H54 (cell line): ENCODE data around the gene NOP58.

ENCODE experiments used
- DNase-seq: peaks from one replicate; pipeline ENCODE4 v3.0.0; 2011; ENCODE audit warnings: low spot score, mixed read lengths; ENCODE audit not compliant: insufficient read length
- FAIRE-seq: peaks from 3 replicates; lab custom pipeline; 2011; peaks lifted over from hg19 to GRCh38; lab: Jason Lieb, UNC
- POLR2A ChIP-seq: IDR thresholded peaks from 2 replicates; pipeline ENCODE4 v1.6.1; 2011; ENCODE audit warnings: low read depth, mild to moderate bottlenecking, low read length

Gene NOP58

DNA sequence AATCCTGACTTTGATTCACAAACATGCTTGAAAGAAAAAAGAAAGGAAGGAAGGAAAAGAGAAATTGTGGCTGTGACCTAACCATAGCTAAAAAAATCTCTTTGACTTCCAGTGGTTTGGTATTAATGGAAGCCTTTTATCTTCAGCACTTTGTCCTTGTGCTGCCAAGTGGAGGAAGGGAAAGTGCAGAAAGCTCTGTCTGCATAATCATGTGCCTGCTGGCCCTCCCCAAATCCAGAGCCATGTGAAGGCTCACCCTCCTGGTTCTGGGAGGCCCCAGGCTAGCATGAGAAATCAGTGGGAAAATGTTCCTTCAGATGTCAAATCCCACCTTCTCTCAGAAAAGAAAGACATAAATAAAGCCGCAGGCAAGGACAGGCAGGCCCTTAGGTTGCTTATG is 62.3 kb downstream of the NOP58 start:
- DNase-seq: no peak
- no peak for FAIRE-seq
- TF ChIP-seq POLR2A: no peak

GRCh38 chr2:202335791-202336467 is 70.4 kb downstream of the NOP58 start:
- FAIRE-seq (no peak), DNase-seq (no peak)
- TF ChIP-seq POLR2A: no peak

- FAIRE-seq (no peak), DNase-seq (no peak)
- no peak for TF ChIP-seq POLR2A
These were observed 71.6 kb downstream of the NOP58 start for GRCh38 chr2:202337151-202337550.

DNA sequence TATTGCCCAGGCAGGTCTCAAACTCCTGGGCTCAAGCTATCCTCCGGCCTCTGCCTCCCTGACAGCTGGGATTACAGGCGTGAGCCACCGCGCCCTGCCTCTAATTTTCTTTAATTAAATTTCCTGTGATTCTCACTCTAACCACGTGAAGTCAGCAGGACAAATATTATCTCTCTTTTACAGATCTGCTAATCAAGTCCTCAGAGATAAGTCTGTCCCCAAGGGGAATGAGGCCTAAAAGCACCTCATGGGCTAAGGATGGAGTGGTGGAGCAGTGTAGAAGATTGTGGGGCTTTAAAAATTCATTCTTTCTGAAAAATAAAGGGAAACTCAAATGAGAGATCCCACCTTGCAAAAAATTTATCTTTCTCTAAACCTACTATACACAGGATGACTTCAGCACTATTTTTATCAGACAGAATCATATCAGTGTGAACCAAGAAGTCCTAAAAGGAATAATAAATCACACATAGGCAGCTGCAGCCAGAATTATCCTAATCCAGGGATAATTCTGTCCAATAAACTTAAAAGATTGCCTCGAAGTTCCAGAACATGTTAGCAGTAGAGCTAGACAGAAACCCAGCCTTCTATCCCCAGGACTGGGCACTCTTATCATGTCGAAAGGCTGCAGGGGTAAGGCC is 72.3 kb downstream of the NOP58 start:
- DNase-seq (no peak), FAIRE-seq (no peak)
- TF ChIP-seq POLR2A: no peak

DNA sequence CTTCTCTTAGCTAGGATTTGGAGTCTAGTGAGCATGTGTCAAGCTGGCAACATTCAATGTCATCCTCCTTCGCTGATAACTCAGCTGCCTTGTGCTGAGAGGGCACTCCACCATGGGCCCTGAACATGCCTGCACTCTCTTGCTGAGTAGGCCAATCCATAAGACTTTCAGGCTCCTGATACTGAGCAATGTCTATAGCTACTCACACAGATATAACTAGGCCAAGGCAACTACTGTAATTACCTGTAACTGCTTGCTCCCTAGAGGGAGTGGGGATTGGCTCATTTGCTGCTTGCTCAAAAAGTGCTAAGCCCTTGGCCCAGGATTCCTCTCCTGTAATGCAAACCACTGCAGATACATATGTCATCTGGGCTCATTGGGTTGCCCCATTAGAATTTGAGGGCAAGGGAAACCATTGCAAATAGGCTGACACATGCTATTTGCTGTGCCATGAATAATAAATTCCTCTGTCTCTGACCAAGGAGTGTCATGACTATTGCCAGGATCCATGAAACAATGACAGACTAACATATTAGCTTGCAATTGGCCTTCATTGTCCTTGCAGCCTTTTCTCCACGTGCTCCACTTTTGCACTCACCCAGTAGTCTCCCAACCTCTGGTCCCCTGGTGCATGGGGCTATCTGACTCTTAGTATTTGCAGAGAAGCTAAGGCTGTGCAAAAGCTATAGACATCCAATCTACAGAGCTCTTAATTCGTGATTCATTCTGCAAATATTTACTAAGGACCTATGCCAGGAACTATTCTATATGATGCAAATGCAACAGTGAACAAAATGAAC is 73.7 kb downstream of the NOP58 start:
- no peak for TF ChIP-seq POLR2A
- FAIRE-seq (peak; percentile 55), DNase-seq (peak; percentile 33)

DNA sequence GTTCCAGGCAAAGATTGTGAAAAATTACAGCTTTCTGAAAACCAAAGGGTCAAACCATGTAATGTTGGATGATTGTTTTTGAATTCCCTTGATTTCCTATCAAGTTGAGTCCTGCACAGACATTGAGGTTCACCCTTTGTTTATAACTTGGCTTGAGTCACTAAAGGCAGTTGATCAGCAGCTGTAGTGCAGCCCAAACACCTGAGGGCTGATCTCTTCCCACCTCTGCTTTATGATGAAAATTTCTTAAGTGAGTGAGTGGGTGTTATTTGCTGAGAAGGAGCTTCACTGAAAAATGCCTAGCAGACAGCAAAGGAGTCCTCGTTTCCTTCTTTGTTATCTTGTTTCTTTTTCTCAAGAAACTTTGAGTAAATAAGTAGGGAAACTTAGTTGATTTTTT is 78.6 kb downstream of the NOP58 start:
- no peak for DNase-seq
- FAIRE-seq: no peak
- TF ChIP-seq POLR2A: no peak

DNA sequence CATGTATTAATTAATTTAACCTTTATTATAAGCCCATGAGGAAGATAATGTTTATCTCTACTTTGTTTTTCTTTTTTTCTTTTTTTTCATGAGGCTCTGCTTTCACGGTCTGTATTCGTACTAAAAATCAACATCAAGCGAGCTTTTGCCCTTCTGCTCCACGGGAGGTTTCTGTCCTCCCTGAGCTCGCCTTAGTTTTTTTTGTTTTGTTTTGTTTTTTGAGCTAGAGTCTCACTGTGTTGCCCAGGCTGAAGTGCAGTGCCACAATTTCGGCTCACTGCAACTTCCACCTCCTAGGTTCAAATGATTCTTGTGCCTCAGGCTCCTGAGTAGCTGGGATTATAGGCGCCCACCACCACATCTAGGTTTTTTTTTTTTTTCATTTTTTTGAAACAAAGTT is 80.6 kb downstream of the NOP58 start:
- FAIRE-seq: no peak
- TF ChIP-seq POLR2A: no peak
- no peak for DNase-seq
